H1 (cell line): Measurements from ENCODE around the gene RBBP5. TPM values are rescaled to one million over a fixed set of nuclear protein-coding genes. Genes with fewer than 3 reads are reported as not detected.

ENCODE experiments used
- CTCF ChIA-PET: fragments of 300-600 bp; sonication (Branson Sonifier 250); formaldehyde crosslinking; loops from one replicate; lab custom pipeline; 2021; ENCODE audit not compliant: partially characterized antibody; lab: Charles Lee
- POLR2A ChIA-PET: fragments of 300-600 bp; sonication (Branson Sonifier 250); formaldehyde crosslinking; loops from one replicate; lab custom pipeline; 2021; ENCODE audit warnings: inconsistent platforms; ENCODE audit not compliant: partially characterized antibody; lab: Charles Lee
- DNase-seq, 2 experiments: peaks; one replicate each; pipeline versions ENCODE4 v3.0.0 to v3.0.0-alpha.2; 2010 to 2022; ENCODE audit warnings: low spot score in 2 of 2, low read depth in 1 of 2, mixed read lengths in 1 of 2
- FAIRE-seq: peaks from 2 replicates; lab custom pipeline; 2011; peaks lifted over from hg19 to GRCh38; lab: Jason Lieb, UNC
- H2AFZ ChIP-seq: 2 replicates; pipeline ENCODE4 v1.8.1; 2012; ENCODE audit warnings: low read length, inconsistent platforms
- H2AK5ac ChIP-seq: 2 replicates; pipeline ENCODE4 v1.6.1; 2013; ENCODE audit warnings: low read depth, low read length
- H2BK120ac ChIP-seq: replicated peaks from 2 replicates; pipeline ENCODE3; 2013; ENCODE audit warnings: low read depth, low read length, inconsistent platforms
- H2BK12ac ChIP-seq: 2 replicates; pipeline ENCODE4 v1.6.1; 2013; ENCODE audit warnings: low read depth, low read length
- H2BK15ac ChIP-seq: 2 replicates; pipeline ENCODE4 v1.6.1; 2013; ENCODE audit warnings: low read length
- H2BK20ac ChIP-seq: 2 replicates; pipeline ENCODE4 v1.6.1; 2013; ENCODE audit warnings: low read length
- H2BK5ac ChIP-seq: 2 replicates; pipeline ENCODE4 v1.6.1; 2013; ENCODE audit warnings: low read depth, low read length
- H3K14ac ChIP-seq: 2 replicates; pipeline ENCODE4 v1.6.1; 2013; ENCODE audit warnings: inconsistent platforms; ENCODE audit not compliant: insufficient read length
- H3K18ac ChIP-seq: 2 replicates; pipeline ENCODE4 v1.6.1; 2013; ENCODE audit warnings: low read length; ENCODE audit errors: extremely low read depth
- H3K23ac ChIP-seq: 2 replicates; pipeline ENCODE4 v1.6.1; 2013; ENCODE audit warnings: inconsistent platforms; ENCODE audit not compliant: insufficient read length
- H3K23me2 ChIP-seq: 2 replicates; pipeline ENCODE4 v1.6.1; 2013; ENCODE audit warnings: low read depth, low read length
- H3K27ac ChIP-seq: 2 replicates; pipeline ENCODE4 v1.6.1; 2011; ENCODE audit warnings: low read depth, low read length, inconsistent platforms
- H3K27me3 ChIP-seq, 4 experiments: replicated peaks in 1 of 4; 1 replicate in 1 of 4; 2 replicates in 3 of 4; pipeline versions ENCODE4 v1.6.1 to v1.8.1; 2011 to 2013; ENCODE audit warnings: low read length in 3 of 4, mild to moderate bottlenecking in 3 of 4, inconsistent platforms in 2 of 4, mixed read lengths in 2 of 4, moderate library complexity in 1 of 4; ENCODE audit not compliant: control insufficient read depth in 3 of 4, insufficient read depth in 3 of 4; ENCODE audit errors: extremely low read depth in 1 of 4
- H3K36me3 ChIP-seq, 4 experiments: 2 replicates each; pipeline versions ENCODE4 v1.6.1 to v1.8.1; 2011 to 2013; ENCODE audit warnings: mild to moderate bottlenecking in 4 of 4, low read length in 3 of 4, moderate library complexity in 2 of 4, control low read depth in 1 of 4, inconsistent platforms in 1 of 4; ENCODE audit not compliant: insufficient read depth in 4 of 4, control insufficient read depth in 2 of 4
- H3K4ac ChIP-seq: replicated peaks from 2 replicates; pipeline ENCODE3; 2013; ENCODE audit warnings: low read length, low read depth, mixed read lengths, inconsistent platforms; ENCODE audit not compliant: insufficient read length
- H3K4me1 ChIP-seq, 4 experiments: replicated peaks in 1 of 4; 1 replicate in 1 of 4; 2 replicates in 3 of 4; pipeline versions ENCODE4 v1.6.1 to v1.8.1; 2011 to 2013; ENCODE audit warnings: low read length in 3 of 4, inconsistent platforms in 2 of 4, mixed read lengths in 1 of 4; ENCODE audit not compliant: insufficient read depth in 4 of 4, control insufficient read depth in 3 of 4
- H3K4me2 ChIP-seq, 2 experiments: 2 replicates each; pipeline versions ENCODE4 v1.6.1 to v1.8.1; 2011 to 2013; ENCODE audit warnings: low read depth in 2 of 2, low read length in 2 of 2, control low read depth in 1 of 2, inconsistent platforms in 1 of 2, mild to moderate bottlenecking in 1 of 2; ENCODE audit not compliant: insufficient read depth in 1 of 2
- H3K4me3 ChIP-seq, 4 experiments: fragments of 200-600, 300-600 bp in 1 of 4; sonication (generic), shearing (Covaris generic), sonication (Bioruptor Twin) in 1 of 4; 2 replicates each; pipeline versions ENCODE4 v1.5.1 to v1.8.1; 2011 to 2016; ENCODE audit warnings: low read length in 4 of 4, low read depth in 3 of 4, control low read depth in 2 of 4, inconsistent platforms in 2 of 4, mild to moderate bottlenecking in 2 of 4, mixed read lengths in 1 of 4, moderate library complexity in 1 of 4; ENCODE audit not compliant: insufficient read depth in 2 of 4; ENCODE audit errors: extremely low read depth in 1 of 4
- H3K56ac ChIP-seq: replicated peaks from 2 replicates; pipeline ENCODE3; 2013; ENCODE audit warnings: low read depth, mild to moderate bottlenecking, mixed read lengths, low read length, inconsistent platforms; ENCODE audit not compliant: insufficient read length
- H3K79me1 ChIP-seq: 2 replicates; pipeline ENCODE4 v1.6.1; 2013; ENCODE audit warnings: low read depth, low read length, control low read depth
- H3K79me2 ChIP-seq, 2 experiments: 2 replicates each; pipeline versions ENCODE4 v1.6.1 to v1.8.1; 2012 to 2013; ENCODE audit warnings: low read length in 2 of 2, mild to moderate bottlenecking in 2 of 2, inconsistent platforms in 1 of 2; ENCODE audit not compliant: insufficient read depth in 2 of 2, control insufficient read depth in 1 of 2
- H3K9ac ChIP-seq, 4 experiments: replicated peaks in 1 of 4; 1 replicate in 1 of 4; 2 replicates in 3 of 4; pipeline versions ENCODE4 v1.6.1 to v1.8.1; 2011 to 2013; ENCODE audit warnings: low read depth in 3 of 4, low read length in 3 of 4, control low read depth in 2 of 4, mild to moderate bottlenecking in 2 of 4, moderate library complexity in 2 of 4, inconsistent platforms in 1 of 4; ENCODE audit errors: extremely low read depth in 1 of 4
- H3K9me3 ChIP-seq, 2 experiments: 2 replicates each; pipeline versions ENCODE4 v1.6.1 to v1.8.1; 2012 to 2013; ENCODE audit warnings: mild to moderate bottlenecking in 2 of 2, moderate library complexity in 2 of 2, control low read depth in 1 of 2, inconsistent platforms in 1 of 2, low read depth in 1 of 2, low read length in 1 of 2, mixed read lengths in 1 of 2; ENCODE audit not compliant: insufficient read depth in 2 of 2
- H4K20me1 ChIP-seq, 2 experiments: replicated peaks in 1 of 2; 2 replicates each; pipeline versions ENCODE3 to v1.8.1; 2011 to 2013; ENCODE audit warnings: inconsistent platforms in 2 of 2, low read length in 2 of 2, mild to moderate bottlenecking in 1 of 2; ENCODE audit not compliant: insufficient read depth in 2 of 2, control insufficient read depth in 1 of 2
- H4K5ac ChIP-seq: 2 replicates; pipeline ENCODE4 v1.6.1; 2013; ENCODE audit warnings: low read length, low read depth, mixed read lengths, inconsistent platforms; ENCODE audit not compliant: insufficient read length
- H4K8ac ChIP-seq: 2 replicates; pipeline ENCODE4 v1.8.0; 2013; ENCODE audit warnings: mild to moderate bottlenecking, moderate library complexity, low read length, inconsistent platforms; ENCODE audit not compliant: insufficient read depth; ENCODE audit errors: extremely low read depth
- H4K91ac ChIP-seq: replicated peaks from 2 replicates; pipeline ENCODE3; 2013; ENCODE audit warnings: low read length, mixed read lengths, inconsistent platforms; ENCODE audit not compliant: insufficient read length
- CEBPB ChIP-seq: IDR thresholded peaks from 2 replicates; pipeline ENCODE4 v1.6.1; 2012; ENCODE audit warnings: low read depth, low read length
- FOSL1 ChIP-seq: IDR thresholded peaks from 2 replicates; pipeline ENCODE4 v1.6.1; 2011; ENCODE audit warnings: mild to moderate bottlenecking, low read depth, low read length, moderate library complexity; ENCODE audit not compliant: insufficient read depth
- SIN3A ChIP-seq, 2 experiments: IDR thresholded peaks in 1 of 2; conservative IDR thresholded peaks in 1 of 2; 2 replicates each; pipeline ENCODE4 v1.6.1; 2011 to 2012; ENCODE audit warnings: low read length in 2 of 2, improper control_type of control experiment in 1 of 2, low read depth in 1 of 2, mild to moderate bottlenecking in 1 of 2
- SP2 ChIP-seq: IDR thresholded peaks from 2 replicates; pipeline ENCODE4 v1.6.1; 2012; ENCODE audit warnings: mild to moderate bottlenecking, low read length, inconsistent platforms
- WGBS, 2 experiments: shearing (Covaris generic) in 1 of 2; methylation state at CpG; one replicate each; pipeline versions ENCODE4 v1.1.6 to v1.1.7; 2013 to 2015; ENCODE audit warnings: low lambda C conversion rate in 2 of 2, mixed read lengths in 2 of 2, inconsistent platforms in 1 of 2, low coverage in 1 of 2, missing lambda C conversion rate in 1 of 2; ENCODE audit not compliant: insufficient replicate concordance in 2 of 2, insufficient coverage in 1 of 2, insufficient read length in 1 of 2; ENCODE audit errors: extremely low coverage in 1 of 2, missing lambda C conversion rate in 1 of 2; 5-methylcytosine and 5-hydroxymethylcytosine counted together
- polyA plus RNA-seq, 7 experiments: library from polyadenylated mRNA; depleted of rRNA in 3 of 7; stranded (reverse) in 5 of 7; unstranded in 2 of 7; fragments of >200 nt in 5 of 7; fragments of 200-250 nt in 2 of 7; gene quantifications; 1 replicate in 5 of 7; 2 replicates in 1 of 7; 4 replicates in 1 of 7; pipeline versions ENCODE4 v1.2.1 to v1.2.3, GENCODE V29; 2011 to 2013; ENCODE audit warnings: missing spikeins in 2 of 7, mixed read lengths in 2 of 7
- total RNA-seq: library from RNA; stranded (reverse); fragmentation: NEBNext Ultra II Directional; extraction: Animal tissue kit (Norgen Biotek cat#: 25700); gene quantifications from 2 replicates; pipeline ENCODE4 v1.2.1, GENCODE V29; 2021

Gene RBBP5
- total and polyA plus RNA-seq, 2 of the 8 experiments (the other 6 are each of a cell fraction or from before 2014, with no cell fraction given), result 6.7 to 21.5 TPM

GRCh38 chr1:205140113-205140512, 18.3 kb upstream of the RBBP5 start:
- H3K9ac ChIP-seq, result no peak overlapping the region
- no peaks in the 10 kb centered on the region for H3K79me2 ChIP-seq
- H3K4me1 ChIP-seq, result peaks cover 0 to 3% (median 1%) of the 10 kb centered on the region in 4 experiments; a peak in 2 of 7 replicates
- no peak overlapping the region for H3K4ac ChIP-seq
- H3K4me3 ChIP-seq, result no peak overlapping the region
- H3K23me2 ChIP-seq, result no peaks in the 10 kb centered on the region
- H3K27me3 ChIP-seq, result no peaks in the 10 kb centered on the region
- H3K23ac ChIP-seq, result no peak overlapping the region
- no peak overlapping the region for H2BK20ac ChIP-seq
- H3K79me1 ChIP-seq, result no peaks in the 10 kb centered on the region
- peaks cover 0 to 2% of the 10 kb centered on the region in 2 experiments; a peak in 1 of 4 replicates for H3K9me3 ChIP-seq
- no peak overlapping the region for H3K4me2 ChIP-seq
- FAIRE-seq (no peak), DNase-seq (no peak)
- no peak overlapping the region for H2AK5ac ChIP-seq
- H3K27ac ChIP-seq, result no peak overlapping the region
- no peak overlapping the region for H4K91ac ChIP-seq
- no peak overlapping the region for H2BK12ac ChIP-seq
- no peak overlapping the region for H2BK120ac ChIP-seq
- no peak overlapping the region for H2BK15ac ChIP-seq
- H3K56ac ChIP-seq, result no peak overlapping the region
- ChIA-PET CTCF (interaction anchor here (0.6 to 4.5 kb wide), 10 partner anchors 9 to 170 kb away, joined by 3 to 46 read pairs (median 4); partner anchors contain the start of gene RBBP5), POLR2A (no interaction called here)
- no peak overlapping the region for H3K14ac ChIP-seq
- no peak overlapping the region for H4K5ac ChIP-seq
- H2BK5ac ChIP-seq, result no peak overlapping the region
- peaks cover 0 to 1% of the 10 kb centered on the region in 2 experiments for H4K20me1 ChIP-seq
- 95% methylated on average over 4 of the region's 4 CpGs; no CpG with 5 or more reads in 1 of the 2 experiments for WGBS, 2 experiments
- TF ChIP-seq CEBPB (no peak), SP2 (no peak), SIN3A (conservative IDR thresholded peaks at IDR 0.05 in 1 of 2, IDR thresholded peaks at IDR 0.05 in 1 of 2; ENCODE audit: low read depth in 1 of 2, low read length in 2 of 2) (no peak), FOSL1 (no peak)
- no peak overlapping the region for H3K18ac ChIP-seq
- H3K36me3 ChIP-seq, result no peaks in the 10 kb centered on the region
- H2AFZ ChIP-seq, result no peak overlapping the region
- no peak overlapping the region for H4K8ac ChIP-seq
